Stromal cell of bone marrow (primary cell): ENCODE data around the gene CTAGE6.
"Not testable (repeated sequence)": the region's sequence is repeated elsewhere in the genome, so short reads cannot be mapped to it uniquely, and the experiment has no call there.

Experiments
- DNase-seq: peaks from one replicate; pipeline ENCODE4 v3.0.0-alpha.2; 2012; ENCODE audit warnings: low read depth

The CTAGE6 gene

DNA sequence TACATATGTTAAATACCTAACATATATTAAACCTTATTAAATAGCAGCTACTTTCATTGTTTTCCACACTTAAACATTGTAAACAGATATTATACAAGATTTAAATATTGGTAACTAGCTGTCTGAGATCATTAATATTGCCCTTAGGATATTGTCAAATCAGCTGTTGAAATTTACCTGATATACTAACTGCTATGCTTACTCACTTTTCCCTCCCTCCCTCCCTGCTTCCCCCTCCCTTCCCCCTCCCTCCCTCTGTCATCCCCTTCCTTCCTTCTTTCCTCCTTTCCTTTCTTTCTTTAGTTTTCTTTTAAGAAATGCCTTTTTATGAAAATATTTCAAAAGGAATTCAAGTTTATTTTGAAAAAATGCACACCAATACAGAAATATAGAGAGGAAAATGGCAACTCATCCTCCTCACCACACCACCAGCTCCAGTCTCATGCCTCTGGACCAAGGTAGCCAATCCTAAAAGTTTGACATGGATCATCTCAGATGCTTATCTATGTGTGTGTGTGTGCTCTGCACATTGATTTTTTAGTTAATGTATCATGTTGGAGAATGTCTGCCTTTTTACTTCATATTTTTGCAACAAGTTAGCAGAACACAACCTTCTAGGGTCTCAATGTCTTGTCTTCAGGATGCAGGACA, 41.8 kb downstream of the CTAGE6 start:
- DNase-seq: not testable (repeated sequence)

DNA sequence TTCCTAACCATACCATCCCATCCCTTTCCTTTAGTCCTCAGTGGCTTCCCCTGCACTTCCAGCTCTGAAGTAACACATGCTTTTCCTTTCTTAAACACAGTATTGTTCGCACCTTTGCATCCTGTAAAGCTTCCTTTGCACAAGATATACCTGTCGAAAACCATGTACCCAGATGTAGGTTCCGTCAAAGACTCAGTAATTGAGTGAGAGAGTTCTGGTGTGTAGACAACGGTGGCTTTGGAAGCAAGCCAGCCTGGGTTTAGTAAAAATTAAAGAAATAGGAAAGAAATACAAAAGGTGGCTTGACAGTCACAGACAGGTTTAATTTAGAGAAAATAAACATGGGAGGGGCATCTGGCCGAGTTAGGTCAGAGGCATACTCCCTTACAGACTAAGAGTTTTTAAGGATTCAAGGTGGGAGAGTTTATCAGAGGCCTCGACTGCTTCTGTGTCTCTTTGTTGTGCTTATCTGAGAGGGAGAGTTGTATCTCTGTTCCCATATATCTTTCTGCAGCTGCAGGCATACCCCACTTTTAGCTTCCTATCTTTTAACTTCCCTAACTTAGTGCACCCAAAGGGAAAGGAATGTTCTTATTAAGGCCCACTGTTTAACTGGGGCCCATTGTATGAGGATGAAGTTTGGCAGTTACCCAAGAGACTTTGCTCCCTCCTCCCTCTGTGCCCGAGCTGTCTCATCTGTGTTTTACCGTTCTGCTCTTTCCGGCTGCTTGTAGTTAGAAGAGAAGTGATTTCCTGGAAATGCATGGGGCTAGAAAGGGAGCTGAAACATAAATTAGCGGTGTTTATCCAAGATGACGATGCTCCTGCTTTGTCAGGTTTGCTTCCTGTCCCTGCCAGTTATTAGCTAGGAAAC, 42.7 kb downstream of the CTAGE6 start:
- DNase-seq: not testable (repeated sequence)

DNA sequence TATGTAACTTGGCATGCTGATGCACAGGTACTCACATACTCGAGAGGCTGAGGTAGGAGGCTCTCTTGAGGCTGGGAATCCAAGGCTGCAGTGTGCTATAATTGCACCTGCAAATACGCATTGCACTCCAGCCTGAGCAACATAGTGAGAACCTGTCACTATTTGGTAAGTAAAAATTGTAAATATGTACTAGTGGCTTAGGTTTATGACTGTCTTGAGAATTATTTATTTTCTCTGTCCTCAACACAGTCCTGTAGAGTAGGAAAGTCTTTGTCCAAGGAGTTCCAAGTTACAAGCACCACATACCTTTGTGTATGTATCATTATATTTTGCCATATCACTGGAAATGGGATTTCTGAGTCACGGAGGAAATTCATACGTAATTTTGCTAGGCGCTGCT, 45.1 kb downstream of the CTAGE6 start:
- not testable (repeated sequence) for DNase-seq

DNA sequence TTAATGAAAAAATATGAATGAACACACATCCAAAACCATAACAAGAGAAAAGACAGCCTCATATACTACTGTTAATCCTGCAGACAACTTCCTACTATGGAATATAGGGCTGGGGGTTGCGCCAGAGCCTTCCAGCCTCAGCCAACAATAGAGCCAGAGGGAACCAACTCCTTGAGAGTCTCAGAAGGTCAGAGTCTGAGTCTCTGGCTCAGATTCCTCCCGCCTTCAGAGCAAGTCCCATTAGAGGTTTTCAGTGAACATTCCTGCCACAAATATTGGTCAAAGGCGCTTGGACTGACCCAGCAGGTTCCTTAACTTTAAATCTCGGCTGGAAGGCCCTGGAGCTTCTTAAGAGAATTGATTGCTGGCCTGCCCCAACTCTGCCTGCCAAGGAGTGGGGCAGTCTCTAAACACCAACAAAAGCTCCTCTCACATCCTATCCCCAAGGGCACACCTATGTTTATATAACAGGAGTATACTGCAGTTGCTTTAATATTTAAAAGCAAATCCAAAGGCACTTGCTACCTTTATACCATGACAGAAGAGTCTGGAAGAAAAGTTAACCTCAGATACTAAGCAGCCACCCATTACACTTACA, 45.7 kb downstream of the CTAGE6 start:
- DNase-seq: not testable (repeated sequence)

DNA sequence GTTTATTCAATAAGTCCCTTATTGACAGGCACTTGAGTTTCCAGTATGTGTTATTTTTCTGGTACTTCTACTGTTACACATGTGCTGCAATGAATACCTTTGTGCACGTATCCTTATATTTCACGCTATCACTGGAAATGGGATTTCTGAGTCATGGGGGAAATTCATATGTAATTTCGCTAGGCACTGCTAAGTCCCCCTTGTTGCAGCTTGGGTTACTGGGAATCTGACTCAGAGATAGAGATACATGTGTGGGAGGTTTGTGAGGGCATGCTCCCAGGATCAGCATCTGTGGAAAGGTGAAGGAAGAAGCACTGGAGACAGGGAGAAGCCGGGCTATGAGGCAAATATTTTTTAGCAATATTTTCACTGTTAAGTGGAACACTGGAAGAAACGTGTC, 47.6 kb downstream of the CTAGE6 start:
- DNase-seq: not testable (repeated sequence)
